Ramos (cell line): ENCODE measurements around the gene CACNA1E.

ENCODE experiments used
- in situ Hi-C: fragments of 300-500 bp; cut with MboI; formaldehyde crosslinking; loops from one replicate; pipeline ENCODE4 v1.14.3; 2022; ENCODE audit warnings: low sequenced_read_pairs; ENCODE audit not compliant: unreplicated experiment

Gene CACNA1E

GRCh38 chr1:181483285-181484195 is at the start of gene CACNA1E:
TSS of gene CACNA1E (plus strand) at chr1:181483517. CDS start at chr1:181483745, 228 bp downstream.
- in situ Hi-C loops: loop anchor here (25.0 kb wide), 1 partner anchor 454 kb away; no protein-coding TSS in a partner anchor

GRCh38 chr1:181433931-181434330 is 49.4 kb upstream of the CACNA1E start:
- in situ Hi-C loops: no loop called here

GRCh38 chr1:181438013-181438412 is 45.3 kb upstream of the CACNA1E start:
- in situ Hi-C loops: no loop called here

- in situ Hi-C loops: no loop called here
Observed at GRCh38 chr1:181440510-181440909, 42.8 kb upstream of the CACNA1E start.

- in situ Hi-C loops: no loop called here
Observed at GRCh38 chr1:181442181-181442525, 41.2 kb upstream of the CACNA1E start.

GRCh38 chr1:181443231-181443853 is 40.0 kb upstream of the CACNA1E start:
- in situ Hi-C loops: no loop called here

GRCh38 chr1:181445436-181445835 is 37.9 kb upstream of the CACNA1E start:
- in situ Hi-C loops: no loop called here

- in situ Hi-C loops: no loop called here
Observed at GRCh38 chr1:181448461-181448860, 34.9 kb upstream of the CACNA1E start.

- in situ Hi-C loops: no loop called here
Observed at GRCh38 chr1:181451661-181452230, 31.6 kb upstream of the CACNA1E start.

- in situ Hi-C loops: no loop called here
Observed at GRCh38 chr1:181452746-181453145, 30.6 kb upstream of the CACNA1E start.

GRCh38 chr1:181453541-181454201 is 29.6 kb upstream of the CACNA1E start:
- in situ Hi-C loops: no loop called here

GRCh38 chr1:181456551-181456950 is 26.8 kb upstream of the CACNA1E start:
- in situ Hi-C loops: no loop called here

GRCh38 chr1:181458419-181458818 is 24.9 kb upstream of the CACNA1E start:
- in situ Hi-C loops: no loop called here

GRCh38 chr1:181459067-181459466 is 24.2 kb upstream of the CACNA1E start:
- in situ Hi-C loops: no loop called here

GRCh38 chr1:181469829-181470228 is 13.5 kb upstream of the CACNA1E start:
- in situ Hi-C loops: no loop called here

- in situ Hi-C loops: loop anchor here (25.0 kb wide), 1 partner anchor 462 kb away; no protein-coding TSS in a partner anchor
Observed at GRCh38 chr1:181475580-181475979, 7.7 kb upstream of the CACNA1E start.

- in situ Hi-C loops: loop anchor here (25.0 kb wide), 1 partner anchor 461 kb away; no protein-coding TSS in a partner anchor
Observed at GRCh38 chr1:181476581-181476980, 6.7 kb upstream of the CACNA1E start.

GRCh38 chr1:181478306-181478705 is 5.0 kb upstream of the CACNA1E start:
- in situ Hi-C loops: loop anchor here (25.0 kb wide), 1 partner anchor 459 kb away; no protein-coding TSS in a partner anchor

- in situ Hi-C loops: loop anchor here (25.0 kb wide), 1 partner anchor 458 kb away; no protein-coding TSS in a partner anchor
Observed at GRCh38 chr1:181479137-181479745, 4.1 kb upstream of the CACNA1E start.

GRCh38 chr1:181482001-181482430 is 1.3 kb upstream of the CACNA1E start:
- in situ Hi-C loops: loop anchor here (25.0 kb wide), 1 partner anchor 455 kb away; no protein-coding TSS in a partner anchor
